ENCODE data around the gene FBXO45. TPM values are rescaled to one million over a fixed set of nuclear protein-coding genes. Genes with fewer than 3 reads are reported as not detected.
"Not testable (repeated sequence)": the region's sequence is repeated elsewhere in the genome, so short reads cannot be mapped to it uniquely, and the experiment has no call there.

The FBXO45 gene
- total and polyA plus RNA-seq, 9 of the 15 experiments (the other 6 are each of a cell fraction or from before 2014, with no cell fraction given), result 15.2 to 52.8 (median 37.0) TPM

DNA sequence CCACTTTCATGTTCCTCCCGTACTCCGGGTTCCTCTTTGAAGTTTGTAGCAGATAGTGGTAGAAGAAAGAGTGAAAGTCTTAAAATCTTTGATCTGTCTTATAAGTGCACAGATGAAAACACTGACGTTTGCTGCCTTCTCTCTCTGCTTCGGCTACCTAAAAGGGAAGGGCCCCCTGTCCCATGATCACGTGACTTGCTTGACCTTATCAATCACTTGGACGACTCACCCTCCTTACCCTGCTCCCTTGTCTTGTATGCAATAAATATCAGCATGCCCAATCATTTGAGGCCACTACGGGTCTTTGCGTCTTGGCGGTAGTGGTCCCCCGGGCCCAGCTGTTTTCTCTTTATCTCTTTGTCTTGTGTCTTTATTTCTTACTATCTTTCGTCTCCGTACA, 47.2 kb upstream of the FBXO45 start:
- in situ Hi-C loops (cut with MboI), result loop anchor here (5.0 to 25.0 kb wide), 3 partner anchors 269 to 809 kb away; partner anchors contain the start of gene MUC20
- 10% methylated on average over 12 of the region's 12 CpGs for WGBS (ENCODE audit: insufficient coverage, low coverage, missing lambda C conversion rate)
- H3K36me3 ChIP-seq (ENCODE audit: control insufficient read depth, insufficient read depth, low read length); H4K20me1 ChIP-seq (replicated peaks; ENCODE audit: control insufficient read depth, insufficient read depth, low read length); BruUV-seq (replicated peaks); H3K9ac ChIP-seq (ENCODE audit: insufficient read depth in 1 of 2, low read depth in 2 of 2, low read length in 2 of 2); H3K27me3 ChIP-seq (ENCODE audit: control insufficient read depth in 2 of 2, insufficient read depth in 2 of 2, low read length in 2 of 2); H3K9me1 ChIP-seq (ENCODE audit: control insufficient read depth, insufficient read depth, low read length); H3K79me2 ChIP-seq (ENCODE audit: control insufficient read depth, insufficient read depth, low read length); POLR2A ChIA-PET; CTCF ChIA-PET (ENCODE audit: low intra/inter-chr PET ratio); H3K4me2 ChIP-seq (ENCODE audit: insufficient read depth, low read length); H3K27ac ChIP-seq (ENCODE audit: extremely low read depth, low read depth, low read length); H3K9me3 ChIP-seq (replicated peaks; ENCODE audit: control insufficient read depth, insufficient read depth, low read depth, low read length); FAIRE-seq; ATAC-seq; H3K4me3 ChIP-seq; DNase-seq (ENCODE audit: extremely low read depth in 1 of 4, low spot score in 3 of 4); TF ChIP-seq TOE1 (CRISPR knock-in tag; IDR thresholded peaks at IDR 0.05; ENCODE audit: borderline replicate concordance, low read depth); NR2C1 (IDR thresholded peaks at IDR 0.05): not testable (repeated sequence)
- Histone ChIP-seq H2AFZ (ENCODE audit: low read depth, low read length) (peak overlapping the region; percentile 15; the same call in 1 of the 2 replicates), H3K4me1 (replicated peaks in 1 of 2; ENCODE audit: control insufficient read depth in 2 of 2, insufficient read depth in 2 of 2, low read length in 2 of 2) (peaks cover 4 to 37% of the 10 kb centered on the region in 2 experiments; a peak in 4 of 5 replicates)
- intact Hi-C loops (cut with micrococcal nuclease), result loop anchor here (1.0 to 10.0 kb wide), 4 partner anchors 424 to 664 kb away; partner anchors contain the start of gene NCBP2
- TF ChIP-seq TFE3 (CRISPR knock-in tag; IDR thresholded peaks at IDR 0.05) (peak; percentile 97), L3MBTL2 (IDR thresholded peaks at IDR 0.05) (0 out of 2 replicates have a peak, but pooled peaks have one; percentile 26), TFAP4 (CRISPR knock-in tag; IDR thresholded peaks at IDR 0.05; ENCODE audit: borderline replicate concordance) (0 out of 2 replicates have a peak, but pooled peaks have one; percentile 22), CXXC5 (CRISPR knock-in tag; IDR thresholded peaks at IDR 0.05) (peak; percentile 42), FOSL1 (tag; conservative IDR thresholded peaks at IDR 0.05) (0 out of 2 replicates have a peak, but pooled peaks have one; percentile 20), CBFA2T2 (conservative IDR thresholded peaks at IDR 0.05) (peak; percentile 66), TOE1 (IDR thresholded peaks at IDR 0.05; ENCODE audit: borderline replicate concordance) (peak; percentile 92), MEIS2 (IDR thresholded peaks at IDR 0.05; ENCODE audit: partially characterized antibody) (peak; percentile 30), ZFX (CRISPR knock-in tag; IDR thresholded peaks at IDR 0.05) (0 out of 2 replicates have a peak, but pooled peaks have one; percentile 22), NR2C1 (tag; IDR thresholded peaks at IDR 0.05) (0 out of 2 replicates have a peak, but pooled peaks have one; percentile 26)
- TF ChIP-seq, protein P1, sequence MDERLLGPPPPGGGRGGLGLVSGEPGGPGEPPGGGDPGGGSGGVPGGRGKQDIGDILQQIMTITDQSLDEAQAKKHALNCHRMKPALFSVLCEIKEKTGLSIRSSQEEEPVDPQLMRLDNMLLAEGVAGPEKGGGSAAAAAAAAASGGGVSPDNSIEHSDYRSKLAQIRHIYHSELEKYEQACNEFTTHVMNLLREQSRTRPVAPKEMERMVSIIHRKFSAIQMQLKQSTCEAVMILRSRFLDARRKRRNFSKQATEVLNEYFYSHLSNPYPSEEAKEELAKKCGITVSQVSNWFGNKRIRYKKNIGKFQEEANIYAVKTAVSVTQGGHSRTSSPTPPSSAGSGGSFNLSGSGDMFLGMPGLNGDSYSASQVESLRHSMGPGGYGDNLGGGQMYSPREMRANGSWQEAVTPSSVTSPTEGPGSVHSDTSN (CRISPR knock-in tag; IDR thresholded peaks at IDR 0.05; ENCODE audit: low read depth), result not testable (repeated sequence)
- TF ChIP-seq, protein P1 (tag; conservative IDR thresholded peaks at IDR 0.05; ENCODE audit: low read depth), result 0 out of 2 replicates have a peak, but pooled peaks have one; percentile 38
- TF ChIP-seq, protein P2, sequence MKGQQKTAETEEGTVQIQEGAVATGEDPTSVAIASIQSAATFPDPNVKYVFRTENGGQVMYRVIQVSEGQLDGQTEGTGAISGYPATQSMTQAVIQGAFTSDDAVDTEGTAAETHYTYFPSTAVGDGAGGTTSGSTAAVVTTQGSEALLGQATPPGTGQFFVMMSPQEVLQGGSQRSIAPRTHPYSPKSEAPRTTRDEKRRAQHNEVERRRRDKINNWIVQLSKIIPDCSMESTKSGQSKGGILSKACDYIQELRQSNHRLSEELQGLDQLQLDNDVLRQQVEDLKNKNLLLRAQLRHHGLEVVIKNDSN (CRISPR knock-in tag; IDR thresholded peaks at IDR 0.05), result peak; percentile 80
- TF ChIP-seq, protein P3, sequence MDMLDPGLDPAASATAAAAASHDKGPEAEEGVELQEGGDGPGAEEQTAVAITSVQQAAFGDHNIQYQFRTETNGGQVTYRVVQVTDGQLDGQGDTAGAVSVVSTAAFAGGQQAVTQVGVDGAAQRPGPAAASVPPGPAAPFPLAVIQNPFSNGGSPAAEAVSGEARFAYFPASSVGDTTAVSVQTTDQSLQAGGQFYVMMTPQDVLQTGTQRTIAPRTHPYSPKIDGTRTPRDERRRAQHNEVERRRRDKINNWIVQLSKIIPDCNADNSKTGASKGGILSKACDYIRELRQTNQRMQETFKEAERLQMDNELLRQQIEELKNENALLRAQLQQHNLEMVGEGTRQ (CRISPR knock-in tag; IDR thresholded peaks at IDR 0.05), result peak; percentile 75
